Measurements from ENCODE around the gene KRTAP12-4. TPM values are rescaled to one million over a fixed set of nuclear protein-coding genes. Genes with fewer than 3 reads are reported as not detected.

KRTAP12-4 gene
- total RNA-seq, 1 donor from 2014 or later, result not detected

- H3K27ac Mint-ChIP-seq (ENCODE audit: unreplicated experiment), result no peak overlapping the region
- no peak overlapping the region for H3K4me3 Mint-ChIP-seq (ENCODE audit: unreplicated experiment)
- H3K27me3 Mint-ChIP-seq (ENCODE audit: unreplicated experiment), result peaks cover 18% of the 10 kb centered on the region
- H3K36me3 Mint-ChIP-seq (ENCODE audit: unreplicated experiment), result no peaks in the 10 kb centered on the region
- H3K9me3 Mint-ChIP-seq (ENCODE audit: unreplicated experiment), result peaks cover 26% of the 10 kb centered on the region
- TF ChIP-seq, protein P1, sequence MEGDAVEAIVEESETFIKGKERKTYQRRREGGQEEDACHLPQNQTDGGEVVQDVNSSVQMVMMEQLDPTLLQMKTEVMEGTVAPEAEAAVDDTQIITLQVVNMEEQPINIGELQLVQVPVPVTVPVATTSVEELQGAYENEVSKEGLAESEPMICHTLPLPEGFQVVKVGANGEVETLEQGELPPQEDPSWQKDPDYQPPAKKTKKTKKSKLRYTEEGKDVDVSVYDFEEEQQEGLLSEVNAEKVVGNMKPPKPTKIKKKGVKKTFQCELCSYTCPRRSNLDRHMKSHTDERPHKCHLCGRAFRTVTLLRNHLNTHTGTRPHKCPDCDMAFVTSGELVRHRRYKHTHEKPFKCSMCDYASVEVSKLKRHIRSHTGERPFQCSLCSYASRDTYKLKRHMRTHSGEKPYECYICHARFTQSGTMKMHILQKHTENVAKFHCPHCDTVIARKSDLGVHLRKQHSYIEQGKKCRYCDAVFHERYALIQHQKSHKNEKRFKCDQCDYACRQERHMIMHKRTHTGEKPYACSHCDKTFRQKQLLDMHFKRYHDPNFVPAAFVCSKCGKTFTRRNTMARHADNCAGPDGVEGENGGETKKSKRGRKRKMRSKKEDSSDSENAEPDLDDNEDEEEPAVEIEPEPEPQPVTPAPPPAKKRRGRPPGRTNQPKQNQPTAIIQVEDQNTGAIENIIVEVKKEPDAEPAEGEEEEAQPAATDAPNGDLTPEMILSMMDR (IDR thresholded peaks at IDR 0.05), result no peak
- DNase-seq (ENCODE audit: extremely low spot score, unreplicated experiment), result no peak
- no peaks in the 10 kb centered on the region for H3K4me1 Mint-ChIP-seq (ENCODE audit: unreplicated experiment)
These were observed 45.3 kb downstream of the KRTAP12-4 start for GRCh38 chr21:44609193-44609592.

DNA sequence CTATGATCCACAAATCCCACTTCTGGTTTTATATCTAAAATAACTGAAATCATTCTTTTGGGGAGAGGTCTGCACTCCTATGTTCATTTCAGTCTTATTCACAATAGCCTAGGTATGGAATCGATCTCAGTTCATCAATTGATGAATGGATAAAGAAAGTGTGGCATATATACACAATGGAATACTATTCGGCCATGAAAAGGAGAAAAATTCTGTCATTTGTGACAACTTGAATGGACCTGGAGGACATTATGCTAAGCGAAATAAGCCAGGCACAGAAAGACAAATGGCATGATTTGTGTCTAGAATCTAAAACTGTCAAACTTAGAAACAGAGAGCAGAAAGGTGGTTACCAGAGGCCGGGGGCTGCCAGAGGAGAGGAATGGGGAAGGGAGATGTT lies 48.0 kb downstream of the KRTAP12-4 start:
- H3K36me3 Mint-ChIP-seq (ENCODE audit: unreplicated experiment), result no peaks in the 10 kb centered on the region
- DNase-seq (ENCODE audit: extremely low spot score, unreplicated experiment), result peak; percentile 27
- peaks cover 25% of the 10 kb centered on the region for H3K27me3 Mint-ChIP-seq (ENCODE audit: unreplicated experiment)
- no peak overlapping the region for H3K27ac Mint-ChIP-seq (ENCODE audit: unreplicated experiment)
- H3K9me3 Mint-ChIP-seq (ENCODE audit: unreplicated experiment), result peaks cover 25% of the 10 kb centered on the region
- TF ChIP-seq, protein P1 (IDR thresholded peaks at IDR 0.05), result no peak
- H3K4me3 Mint-ChIP-seq (ENCODE audit: unreplicated experiment), result no peak overlapping the region
- H3K4me1 Mint-ChIP-seq (ENCODE audit: unreplicated experiment), result no peaks in the 10 kb centered on the region

Other genes with a start within 250 kb of the KRTAP12-4 start
- 4.0 and 4.2 TPM in 2 replicates for gene LRRC3, start 199.1 kb downstream of the KRTAP12-4 start, total RNA-seq
- not detected in 2 replicates for gene KRTAP10-1, start 114.5 kb downstream of the KRTAP12-4 start, total RNA-seq
- gene KRTAP10-2, start 103.2 kb downstream of the KRTAP12-4 start, total RNA-seq, result not detected in 2 replicates
- not detected in 2 replicates for gene KRTAP10-3, start 95.9 kb downstream of the KRTAP12-4 start, total RNA-seq
- gene KRTAP10-4, start 80.9 kb downstream of the KRTAP12-4 start, total RNA-seq, result not detected in 2 replicates
- not detected in 2 replicates for gene KRTAP10-5, start 74.1 kb downstream of the KRTAP12-4 start, total RNA-seq
- gene KRTAP10-6, start 62.2 kb downstream of the KRTAP12-4 start, total RNA-seq, result not detected in 2 replicates
- gene KRTAP10-7, start 54.1 kb downstream of the KRTAP12-4 start, total RNA-seq, result not detected in 2 replicates
- gene KRTAP10-8, start 42.6 kb downstream of the KRTAP12-4 start, total RNA-seq, result not detected in 2 replicates
- gene KRTAP10-9, start 27.6 kb downstream of the KRTAP12-4 start, total RNA-seq, result not detected in 2 replicates
- not detected in 2 replicates for gene KRTAP10-10, start 17.3 kb downstream of the KRTAP12-4 start, total RNA-seq
- gene KRTAP10-11, start 8.2 kb downstream of the KRTAP12-4 start, total RNA-seq, result not detected in 2 replicates
- gene KRTAP12-3, start 3.3 kb upstream of the KRTAP12-4 start, total RNA-seq, result not detected in 2 replicates
- not detected in 2 replicates for gene KRTAP12-2, start 12.3 kb upstream of the KRTAP12-4 start, total RNA-seq
- gene KRTAP12-1, start 27.5 kb upstream of the KRTAP12-4 start, total RNA-seq, result not detected in 2 replicates
- not detected in 2 replicates for gene KRTAP10-12, start 42.5 kb upstream of the KRTAP12-4 start, total RNA-seq
- gene TSPEAR, start 56.9 kb upstream of the KRTAP12-4 start, total RNA-seq, result not detected in 2 replicates
- gene UBE2G2, start 147.2 kb upstream of the KRTAP12-4 start, total RNA-seq, result 74.7 and 78.7 TPM in 2 replicates
- 69.6 and 74.9 TPM in 2 replicates for gene SUMO3, start 163.4 kb upstream of the KRTAP12-4 start, total RNA-seq
- 318 and 328 TPM in 2 replicates for gene PTTG1IP, start 219.0 kb upstream of the KRTAP12-4 start, total RNA-seq

Data from osteocyte (in vitro differentiated cells).